GM12878 (cell line): ENCODE results near the gene RFLNA.

Experiments
- CTCF ChIP-seq, 3 experiments: IDR thresholded peaks in 2 of 3; conservative IDR thresholded peaks in 1 of 3; 2 replicates each; pipeline ENCODE4 v1.5.1; 2011; ENCODE audit warnings: low read depth in 3 of 3, low read length in 3 of 3, mild to moderate bottlenecking in 3 of 3, control low read depth in 2 of 3, moderate library complexity in 2 of 3, inconsistent platforms in 1 of 3, mixed read lengths in 1 of 3; ENCODE audit not compliant: control insufficient read depth in 2 of 3, insufficient read depth in 1 of 3; ENCODE audit errors: extremely low read depth in 1 of 3
- EZH2 ChIP-seq: IDR thresholded peaks from 2 replicates; pipeline ENCODE4 v1.6.1; 2012; ENCODE audit warnings: low read depth, mild to moderate bottlenecking, control low read depth, inconsistent platforms, low read length, borderline replicate concordance; ENCODE audit not compliant: control insufficient read depth

- TF ChIP-seq CTCF (IDR thresholded peaks at IDR 0.05 in 2 of 3, conservative IDR thresholded peaks at IDR 0.05 in 1 of 3; ENCODE audit: control insufficient read depth in 2 of 3, extremely low read depth in 1 of 3, insufficient read depth in 1 of 3, low read depth in 3 of 3, low read length in 3 of 3) (no peak), EZH2 (no peak)
These were observed 42.0 kb downstream of the RFLNA start for GRCh38 chr12:124336742-124337520.
